Stimulated activated CD8-positive, alpha-beta memory T cell treated with anti-CD3 and anti-CD28 coated beads, Interleukin-15, amount 100 ng/mL, for 48 hours (primary cell): Measurements from ENCODE around the gene CDH13.

Experiments
- DNase-seq, 2 donors: peaks; one replicate each; pipeline ENCODE4 v3.0.0-alpha.2; 2020; ENCODE audit warnings: low read depth in 2 of 2

CDH13 gene

GRCh38 chr16:83345846-83346640 lies 719.3 kb downstream of the CDH13 start:
- no peak for DNase-seq

GRCh38 chr16:83348991-83349390 lies 722.2 kb downstream of the CDH13 start:
- DNase-seq = no peak

DNA sequence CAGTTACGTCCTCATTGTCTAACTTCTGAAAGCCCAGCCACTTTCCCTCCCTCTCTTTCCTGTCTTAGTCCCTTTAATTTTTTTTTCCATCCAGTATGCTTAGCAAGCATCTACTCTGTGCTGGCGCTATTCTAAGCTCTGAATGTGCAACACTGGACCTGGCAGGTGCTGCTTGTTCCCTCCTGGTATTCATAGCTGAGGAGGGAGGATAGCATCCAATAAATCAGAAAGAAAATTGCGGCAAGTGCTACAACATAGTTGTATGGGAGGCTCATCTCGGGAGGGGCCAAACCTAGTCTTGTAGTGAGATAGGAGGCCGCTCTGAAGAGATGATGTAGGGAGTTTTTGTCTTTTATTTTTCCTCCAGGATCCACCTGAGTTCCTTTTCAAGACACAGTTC lies 723.7 kb downstream of the CDH13 start:
- DNase-seq = no peak

DNA sequence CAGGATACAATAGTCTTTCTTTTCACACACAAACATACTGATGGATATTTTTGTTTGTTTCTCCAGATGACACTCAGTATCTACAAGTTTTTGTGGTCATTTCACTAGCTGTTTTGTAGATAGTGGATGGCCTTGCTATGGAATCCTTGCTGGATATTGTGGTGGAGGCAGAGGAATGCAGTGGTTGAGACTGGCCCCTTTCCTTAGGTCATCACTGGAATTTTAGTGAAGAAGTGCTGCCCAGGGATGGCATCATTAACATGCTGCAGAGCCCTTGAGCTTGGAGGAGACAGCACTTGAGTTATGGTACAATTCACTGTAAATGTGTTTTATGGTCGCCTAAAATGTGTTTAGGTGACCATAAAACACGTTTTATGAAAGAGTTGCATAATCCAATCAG lies 725.1 kb downstream of the CDH13 start:
- no peak for DNase-seq

GRCh38 chr16:83353241-83353640 lies 726.5 kb downstream of the CDH13 start:
- no peak for DNase-seq

DNA sequence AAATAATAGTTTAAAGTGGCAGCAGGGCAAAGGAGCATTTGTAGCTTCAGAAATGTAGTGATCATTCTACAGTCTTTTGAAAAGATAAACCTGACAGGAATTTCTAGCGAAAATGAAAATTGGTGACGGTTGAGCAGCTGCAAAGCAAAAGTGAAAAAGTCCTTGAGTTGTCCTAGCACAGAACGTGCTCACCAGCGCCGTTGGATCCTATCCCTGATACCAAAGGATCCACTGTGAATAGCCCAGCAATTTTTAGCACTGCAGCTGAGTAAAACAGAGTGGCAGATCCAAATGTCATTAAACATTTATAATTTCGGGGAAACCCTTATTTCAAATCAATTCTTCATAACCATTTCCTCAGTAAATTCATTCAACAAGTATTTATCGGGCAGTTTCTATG lies 727.2 kb downstream of the CDH13 start:
- DNase-seq = no peak

GRCh38 chr16:83355570-83356218 lies 728.9 kb downstream of the CDH13 start:
- DNase-seq = no peak

GRCh38 chr16:83356266-83356665 lies 729.5 kb downstream of the CDH13 start:
- no peak for DNase-seq

- no peak for DNase-seq
Observed at GRCh38 chr16:83356986-83357385, 730.2 kb downstream of the CDH13 start.

DNA sequence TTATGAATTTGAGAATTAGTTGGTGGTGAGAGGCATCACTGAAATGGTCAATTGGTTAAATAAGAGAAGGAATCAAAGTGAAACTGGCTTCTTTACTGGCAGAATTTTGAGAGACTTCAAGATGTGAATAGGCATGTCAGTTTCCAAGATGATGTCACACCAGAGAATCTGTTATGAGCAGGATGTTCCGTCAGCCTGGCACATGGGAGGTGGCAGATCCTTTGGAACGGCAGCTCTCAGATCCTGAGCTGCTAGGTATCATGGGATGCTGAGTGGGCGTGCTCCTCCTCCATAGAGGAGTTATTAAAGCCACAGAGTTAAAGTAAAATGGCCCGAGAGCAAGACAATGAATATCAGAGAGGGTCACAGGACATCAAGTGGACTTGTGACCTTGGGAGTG lies 736.8 kb downstream of the CDH13 start:
- no peak for DNase-seq

GRCh38 chr16:83365166-83365565 lies 738.4 kb downstream of the CDH13 start:
- no peak for DNase-seq

GRCh38 chr16:83366228-83366627 lies 739.5 kb downstream of the CDH13 start:
- no peak for DNase-seq

- DNase-seq = no peak
Observed at GRCh38 chr16:83374979-83375378, 748.2 kb downstream of the CDH13 start.

DNA sequence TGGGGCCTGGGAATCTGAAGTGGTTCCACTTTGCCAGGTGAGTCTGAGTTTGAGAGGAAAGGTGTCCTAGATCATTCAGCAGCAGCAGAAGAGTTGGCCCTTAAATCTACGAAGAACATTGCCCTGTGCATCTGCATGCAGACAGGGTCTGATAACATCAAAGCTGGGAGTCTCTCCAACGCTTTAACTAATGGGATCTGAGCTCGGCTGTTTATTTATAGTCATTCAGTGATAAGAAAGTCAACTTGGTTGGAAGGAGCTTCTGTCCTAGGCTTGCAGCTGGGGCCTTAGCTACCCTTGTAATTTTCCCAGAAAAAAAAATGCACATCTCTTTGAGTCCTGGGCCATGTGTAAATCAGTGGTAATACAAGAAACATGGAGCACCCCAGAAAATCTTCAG lies 763.0 kb downstream of the CDH13 start:
- DNase-seq = no peak

DNA sequence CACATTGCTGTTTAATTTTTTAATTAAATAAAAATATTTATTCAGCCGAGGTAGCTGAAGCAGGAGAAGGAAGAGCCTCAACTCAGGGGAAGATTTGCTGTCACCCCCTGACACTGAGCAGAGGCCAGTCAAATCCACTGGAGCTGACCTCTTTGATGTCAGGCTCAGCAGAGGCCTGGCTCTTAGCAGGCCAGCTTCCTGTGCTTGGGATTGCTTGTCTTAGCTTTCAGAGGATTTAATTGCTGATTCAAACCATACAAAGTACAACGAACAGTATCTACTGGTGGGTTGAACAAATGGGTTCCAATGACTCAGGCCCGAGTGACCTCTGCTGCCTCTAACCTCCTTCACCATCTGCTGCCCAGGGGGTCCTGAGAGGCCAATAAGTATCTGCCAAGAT lies 764.0 kb downstream of the CDH13 start:
- no peak for DNase-seq

GRCh38 chr16:83392743-83393142 lies 766.0 kb downstream of the CDH13 start:
- DNase-seq = no peak

- no peak for DNase-seq
Observed at GRCh38 chr16:83393196-83393981, 766.6 kb downstream of the CDH13 start.

GRCh38 chr16:83397601-83398291 lies 771.0 kb downstream of the CDH13 start:
- DNase-seq = no peak

DNA sequence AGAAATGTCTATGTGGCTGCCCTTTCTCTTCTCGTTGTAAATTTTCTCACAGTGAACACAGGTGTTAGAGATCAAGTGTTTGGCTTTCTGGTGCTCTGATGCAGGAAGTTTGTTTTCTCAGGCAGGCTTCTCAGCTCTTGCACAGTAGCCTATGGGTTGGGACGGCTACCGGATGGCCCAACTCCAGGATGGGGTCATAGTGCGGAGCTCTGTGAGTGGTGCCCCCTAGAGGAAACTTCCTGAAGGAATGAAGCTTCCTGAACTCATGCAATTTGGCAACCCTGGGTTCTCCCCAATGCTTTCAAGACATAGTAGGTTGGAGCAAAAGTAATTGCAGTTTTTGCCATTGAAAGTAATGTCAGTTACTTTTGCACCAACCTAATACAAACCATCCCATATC lies 773.5 kb downstream of the CDH13 start:
- DNase-seq = no peak

- no peak for DNase-seq
Observed at GRCh38 chr16:83402160-83402814, 775.5 kb downstream of the CDH13 start.

GRCh38 chr16:83402967-83403366 lies 776.2 kb downstream of the CDH13 start:
- DNase-seq = no peak

- no peak for DNase-seq
Observed at GRCh38 chr16:83403761-83404160, 777.0 kb downstream of the CDH13 start.
